ENCODE measurements around the gene FAM222A.

The FAM222A gene

GRCh38 chr12:109762071-109762672, 48.5 kb downstream of the FAM222A start:
- no peaks in the 10 kb centered on the region; the same call in 1 of the 2 replicates for H3K9me3 ChIP-seq
- peak; percentile 10 for DNase-seq
- TF ChIP-seq CTCF (IDR thresholded peaks at IDR 0.05; ENCODE audit: low read depth, low read length): no peak
- no peaks in the 10 kb centered on the region for H3K27me3 ChIP-seq
- no peak overlapping the region for H3K4me3 ChIP-seq (ENCODE audit: low read depth, low read length)
- peaks cover 45% of the 10 kb centered on the region for H3K4me1 ChIP-seq
- H3K36me3 ChIP-seq: peaks cover 95% of the 10 kb centered on the region

GRCh38 chr12:109762673-109763191, 49.1 kb downstream of the FAM222A start:
- Histone ChIP-seq H3K36me3 (peaks cover 96% of the 10 kb centered on the region), H3K27me3 (no peaks in the 10 kb centered on the region), H3K9me3 (no peaks in the 10 kb centered on the region; the same call in 1 of the 2 replicates), H3K4me1 (peaks cover 47% of the 10 kb centered on the region), H3K4me3 (ENCODE audit: low read depth, low read length) (no peak overlapping the region)
- no peak for DNase-seq
- no peak for TF ChIP-seq CTCF (IDR thresholded peaks at IDR 0.05; ENCODE audit: low read depth, low read length)

- Histone ChIP-seq H3K4me3 (ENCODE audit: low read depth, low read length) (no peak overlapping the region), H3K4me1 (peaks cover 47% of the 10 kb centered on the region), H3K27me3 (no peaks in the 10 kb centered on the region), H3K9me3 (no peaks in the 10 kb centered on the region; the same call in 1 of the 2 replicates), H3K36me3 (peaks cover 96% of the 10 kb centered on the region)
- TF ChIP-seq CTCF (IDR thresholded peaks at IDR 0.05; ENCODE audit: low read depth, low read length): no peak
- DNase-seq: peak; percentile 32
Measured at GRCh38 chr12:109763201-109763841, 49.7 kb downstream of the FAM222A start.

GRCh38 chr12:109764123-109764522, 50.5 kb downstream of the FAM222A start:
- H3K4me1 ChIP-seq: peaks cover 47% of the 10 kb centered on the region
- H3K4me3 ChIP-seq (ENCODE audit: low read depth, low read length): no peak overlapping the region
- DNase-seq: peak; percentile 24
- H3K36me3 ChIP-seq: peaks cover 96% of the 10 kb centered on the region
- H3K27me3 ChIP-seq: no peaks in the 10 kb centered on the region
- peak; percentile 51 for TF ChIP-seq CTCF (IDR thresholded peaks at IDR 0.05; ENCODE audit: low read depth, low read length)
- no peaks in the 10 kb centered on the region; the same call in 1 of the 2 replicates for H3K9me3 ChIP-seq

GRCh38 chr12:109764776-109765445, 51.3 kb downstream of the FAM222A start:
- DNase-seq: peak; percentile 10
- TF ChIP-seq CTCF (IDR thresholded peaks at IDR 0.05; ENCODE audit: low read depth, low read length): no peak
- no peak overlapping the region for H3K4me3 ChIP-seq (ENCODE audit: low read depth, low read length)
- H3K4me1 ChIP-seq: peaks cover 48% of the 10 kb centered on the region
- peaks cover 96% of the 10 kb centered on the region for H3K36me3 ChIP-seq
- no peaks in the 10 kb centered on the region; the same call in 1 of the 2 replicates for H3K9me3 ChIP-seq
- H3K27me3 ChIP-seq: no peaks in the 10 kb centered on the region
